ENCODE data around the gene BACE1-AS. TPM values are rescaled to one million over a fixed set of nuclear protein-coding genes. Genes with fewer than 3 reads are reported as not detected.

The BACE1-AS gene
- total RNA-seq, 1 donor from 2014 or later = 10.3 TPM

DNA sequence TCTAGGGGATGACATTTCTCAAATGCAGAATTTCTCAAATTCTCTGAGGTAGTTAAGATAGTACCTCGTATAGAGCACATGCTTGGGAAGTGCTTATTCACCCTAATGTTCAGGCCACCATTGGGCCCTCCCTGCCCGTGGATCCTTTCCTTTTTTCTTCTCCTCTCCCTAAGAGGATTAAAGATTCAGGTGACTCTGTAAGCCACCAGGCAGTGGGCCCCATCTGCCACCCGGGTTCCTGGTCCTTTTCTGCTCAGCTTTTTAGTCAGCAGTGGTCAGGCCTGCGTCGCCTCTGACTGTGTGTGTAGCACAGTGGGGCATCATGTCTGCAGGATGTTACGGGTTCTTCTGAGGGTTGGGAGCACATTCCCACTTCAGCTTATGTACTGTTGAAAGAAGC is 43.8 kb downstream of the BACE1-AS start:
- no peaks in the 10 kb centered on the region for H3K79me2 ChIP-seq (ENCODE audit: low read depth)
- H3K36me3 ChIP-seq = no peaks in the 10 kb centered on the region
- peak overlapping the region; percentile 35 for H3K4me2 ChIP-seq
- no peak overlapping the region for H3K4me3 ChIP-seq
- H3K27ac ChIP-seq = no peak overlapping the region
- H3K36me3 Mint-ChIP-seq = peaks cover 7% of the 10 kb centered on the region
- H3K9me3 Mint-ChIP-seq = no peaks in the 10 kb centered on the region
- H3K27me3 ChIP-seq = no peaks in the 10 kb centered on the region
- no peak overlapping the region for H2AFZ ChIP-seq (replicated peaks)
- H3K27me3 Mint-ChIP-seq (ENCODE audit: insufficient read depth, low read depth) = no peaks in the 10 kb centered on the region
- no peak for DNase-seq (ENCODE audit: low spot score)
- no peak for TF ChIP-seq EZH2 (IDR thresholded peaks at IDR 0.05)
- TF ChIP-seq EZH2phosphoT487 (IDR thresholded peaks at IDR 0.05) = no peak
- TF ChIP-seq, protein P1, sequence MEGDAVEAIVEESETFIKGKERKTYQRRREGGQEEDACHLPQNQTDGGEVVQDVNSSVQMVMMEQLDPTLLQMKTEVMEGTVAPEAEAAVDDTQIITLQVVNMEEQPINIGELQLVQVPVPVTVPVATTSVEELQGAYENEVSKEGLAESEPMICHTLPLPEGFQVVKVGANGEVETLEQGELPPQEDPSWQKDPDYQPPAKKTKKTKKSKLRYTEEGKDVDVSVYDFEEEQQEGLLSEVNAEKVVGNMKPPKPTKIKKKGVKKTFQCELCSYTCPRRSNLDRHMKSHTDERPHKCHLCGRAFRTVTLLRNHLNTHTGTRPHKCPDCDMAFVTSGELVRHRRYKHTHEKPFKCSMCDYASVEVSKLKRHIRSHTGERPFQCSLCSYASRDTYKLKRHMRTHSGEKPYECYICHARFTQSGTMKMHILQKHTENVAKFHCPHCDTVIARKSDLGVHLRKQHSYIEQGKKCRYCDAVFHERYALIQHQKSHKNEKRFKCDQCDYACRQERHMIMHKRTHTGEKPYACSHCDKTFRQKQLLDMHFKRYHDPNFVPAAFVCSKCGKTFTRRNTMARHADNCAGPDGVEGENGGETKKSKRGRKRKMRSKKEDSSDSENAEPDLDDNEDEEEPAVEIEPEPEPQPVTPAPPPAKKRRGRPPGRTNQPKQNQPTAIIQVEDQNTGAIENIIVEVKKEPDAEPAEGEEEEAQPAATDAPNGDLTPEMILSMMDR (IDR thresholded peaks at IDR 0.05) = no peak
- peaks cover 7% of the 10 kb centered on the region for H3F3A ChIP-seq (ENCODE audit: low read depth)
- peaks cover 6% of the 10 kb centered on the region for H4K20me1 ChIP-seq (ENCODE audit: low read depth)
- no peak overlapping the region for H3K4me3 Mint-ChIP-seq
- H3K9ac ChIP-seq = no peak overlapping the region
- H3K27ac Mint-ChIP-seq = no peak overlapping the region
- H3K4me1 Mint-ChIP-seq = peaks cover 2% of the 10 kb centered on the region
- no peaks in the 10 kb centered on the region for H3K9me3 ChIP-seq (ENCODE audit: low read depth)
- H3K4me1 ChIP-seq = peaks cover 16% of the 10 kb centered on the region

GRCh38 chr11:117335399-117335798 is 44.3 kb downstream of the BACE1-AS start:
- H3K9me3 ChIP-seq (ENCODE audit: low read depth) = no peaks in the 10 kb centered on the region
- no peak overlapping the region for H3K4me3 ChIP-seq
- H3K4me1 Mint-ChIP-seq = no peaks in the 10 kb centered on the region
- no peaks in the 10 kb centered on the region for H3K27me3 Mint-ChIP-seq (ENCODE audit: insufficient read depth, low read depth)
- no peaks in the 10 kb centered on the region for H3K27me3 ChIP-seq
- no peak overlapping the region for H3K4me2 ChIP-seq
- no peak overlapping the region for H3K4me3 Mint-ChIP-seq
- H3K27ac Mint-ChIP-seq = no peak overlapping the region
- no peak for DNase-seq (ENCODE audit: low spot score)
- no peaks in the 10 kb centered on the region for H3K36me3 ChIP-seq
- H3K27ac ChIP-seq = no peak overlapping the region
- no peak overlapping the region for H3K9ac ChIP-seq
- peaks cover 6% of the 10 kb centered on the region for H4K20me1 ChIP-seq (ENCODE audit: low read depth)
- H3F3A ChIP-seq (ENCODE audit: low read depth) = peaks cover 7% of the 10 kb centered on the region
- TF ChIP-seq EZH2 (IDR thresholded peaks at IDR 0.05) = no peak
- no peak for TF ChIP-seq EZH2phosphoT487 (IDR thresholded peaks at IDR 0.05)
- TF ChIP-seq, protein P1 (IDR thresholded peaks at IDR 0.05) = no peak
- no peak overlapping the region for H2AFZ ChIP-seq (replicated peaks)
- no peaks in the 10 kb centered on the region for H3K79me2 ChIP-seq (ENCODE audit: low read depth)
- no peaks in the 10 kb centered on the region for H3K9me3 Mint-ChIP-seq
- H3K36me3 Mint-ChIP-seq = peaks cover 7% of the 10 kb centered on the region
- H3K4me1 ChIP-seq = peaks cover 16% of the 10 kb centered on the region

GRCh38 chr11:117337076-117337475 is 45.9 kb downstream of the BACE1-AS start:
- H3K4me2 ChIP-seq = peak overlapping the region; percentile 19
- H2AFZ ChIP-seq (replicated peaks) = no peak overlapping the region
- no peak overlapping the region for H3K4me3 Mint-ChIP-seq
- no peaks in the 10 kb centered on the region for H3K36me3 ChIP-seq
- no peak overlapping the region for H3K4me3 ChIP-seq
- H3K27ac Mint-ChIP-seq = no peak overlapping the region
- H3K36me3 Mint-ChIP-seq = peaks cover 7% of the 10 kb centered on the region
- peak; percentile 42 for DNase-seq (ENCODE audit: low spot score)
- H3K4me1 Mint-ChIP-seq = no peaks in the 10 kb centered on the region
- no peak overlapping the region for H3K27ac ChIP-seq
- no peak overlapping the region for H3K9ac ChIP-seq
- peaks cover 6% of the 10 kb centered on the region for H4K20me1 ChIP-seq (ENCODE audit: low read depth)
- TF ChIP-seq, protein P1 (IDR thresholded peaks at IDR 0.05) = no peak
- TF ChIP-seq EZH2phosphoT487 (IDR thresholded peaks at IDR 0.05) (no peak), EZH2 (IDR thresholded peaks at IDR 0.05) (no peak)
- peaks cover 16% of the 10 kb centered on the region for H3K4me1 ChIP-seq
- no peaks in the 10 kb centered on the region for H3K9me3 Mint-ChIP-seq
- H3F3A ChIP-seq (ENCODE audit: low read depth) = peaks cover 7% of the 10 kb centered on the region
- no peaks in the 10 kb centered on the region for H3K27me3 Mint-ChIP-seq (ENCODE audit: insufficient read depth, low read depth)
- no peaks in the 10 kb centered on the region for H3K9me3 ChIP-seq (ENCODE audit: low read depth)
- H3K79me2 ChIP-seq (ENCODE audit: low read depth) = no peaks in the 10 kb centered on the region
- H3K27me3 ChIP-seq = no peaks in the 10 kb centered on the region

Small RNA genes within 50 kb of the gene (small RNA-seq; reads per million reads assigned to genes)
- not detected for gene RF00564

Other genes starting within 250 kb of the BACE1-AS start
- 19.7 and 24.4 TPM in 2 replicates for gene SIK3, start 192.9 kb upstream of the BACE1-AS start, total RNA-seq (ENCODE audit: low replicate concordance)
- 161 and 203 TPM in 2 replicates for gene PAFAH1B2, start 147.1 kb upstream of the BACE1-AS start, total RNA-seq (ENCODE audit: low replicate concordance)
- 13.3 and 20.5 TPM in 2 replicates for gene SIDT2, start 112.6 kb upstream of the BACE1-AS start, total RNA-seq (ENCODE audit: low replicate concordance)
- gene TAGLN, start 92.0 kb upstream of the BACE1-AS start, total RNA-seq (ENCODE audit: low replicate concordance) = 24.5 and 34.0 TPM in 2 replicates
- gene PCSK7, start 59.3 kb upstream of the BACE1-AS start, total RNA-seq (ENCODE audit: low replicate concordance) = 14.2 and 36.6 TPM in 2 replicates
- 20.9 and 43.6 TPM in 2 replicates for gene RNF214, start 58.7 kb upstream of the BACE1-AS start, total RNA-seq (ENCODE audit: low replicate concordance)
- 8.2 and 16.3 TPM in 2 replicates for gene BACE1, start 24.9 kb downstream of the BACE1-AS start, total RNA-seq (ENCODE audit: low replicate concordance)
- gene CEP164, start 36.5 kb downstream of the BACE1-AS start, total RNA-seq (ENCODE audit: low replicate concordance) = 24.2 and 26.0 TPM in 2 replicates

Data from neural progenitor cell (in vitro differentiated cells).